GM12892 (cell line): Measurements from ENCODE around the gene CDK8.

ENCODE experiments used
- DNase-seq: peaks from one replicate; pipeline ENCODE4 v3.0.0; 2011; ENCODE audit not compliant: insufficient read length
- FAIRE-seq: peaks from 2 replicates; lab custom pipeline; 2011; peaks lifted over from hg19 to GRCh38; lab: Jason Lieb, UNC
- POLR2A ChIP-seq: IDR thresholded peaks from 2 replicates; pipeline ENCODE4 v1.6.1; 2011; ENCODE audit warnings: low read depth, low read length, control low read depth
- POLR2AphosphoS5 ChIP-seq: IDR thresholded peaks from 2 replicates; pipeline ENCODE4 v1.6.1; 2011; ENCODE audit warnings: low read depth, low read length, control low read depth
- TAF1 ChIP-seq: IDR thresholded peaks from 2 replicates; pipeline ENCODE4 v1.6.1; 2011; ENCODE audit warnings: low read depth, mild to moderate bottlenecking, control low read depth, low read length, borderline replicate concordance

The CDK8 gene

GRCh38 chr13:26324294-26324693 is 70.4 kb downstream of the CDK8 start:
- FAIRE-seq (no peak), DNase-seq (no peak)
- TF ChIP-seq POLR2A (no peak), TAF1 (no peak), POLR2AphosphoS5 (no peak)

GRCh38 chr13:26324867-26325266 is 70.9 kb downstream of the CDK8 start:
- FAIRE-seq (no peak), DNase-seq (no peak)

GRCh38 chr13:26325876-26326275 is 71.9 kb downstream of the CDK8 start:
- FAIRE-seq, result peak; percentile 60

More at GRCh38 chr13:26324867-26325266, 70.9 kb downstream of the CDK8 start:
- TF ChIP-seq POLR2AphosphoS5 (no peak), TAF1 (no peak), POLR2A (no peak)

GRCh38 chr13:26326562-26326961 is 72.6 kb downstream of the CDK8 start:
- TF ChIP-seq TAF1 (no peak), POLR2A (no peak), POLR2AphosphoS5 (no peak)
- FAIRE-seq (no peak), DNase-seq (no peak)

More at GRCh38 chr13:26325876-26326275, 71.9 kb downstream of the CDK8 start:
- no peak for TF ChIP-seq POLR2A
- TF ChIP-seq TAF1, result no peak
- TF ChIP-seq POLR2AphosphoS5, result no peak
- DNase-seq, result no peak

- DNase-seq, result no peak
- no peak for FAIRE-seq
- no peak for TF ChIP-seq POLR2A
- TF ChIP-seq TAF1, result no peak
- no peak for TF ChIP-seq POLR2AphosphoS5
Observed at GRCh38 chr13:26327940-26328725, 74.2 kb downstream of the CDK8 start.

- no peak for DNase-seq
- no peak for TF ChIP-seq POLR2A
- TF ChIP-seq POLR2AphosphoS5, result no peak
- TF ChIP-seq TAF1, result no peak
- no peak for FAIRE-seq
Observed at GRCh38 chr13:26335158-26335557, 81.2 kb downstream of the CDK8 start.

- no peak for FAIRE-seq
Observed at GRCh38 chr13:26340807-26341206, 86.9 kb downstream of the CDK8 start.

GRCh38 chr13:26342898-26343297 is 89.0 kb downstream of the CDK8 start:
- no peak for TF ChIP-seq POLR2A
- TF ChIP-seq POLR2AphosphoS5, result no peak
- DNase-seq, result no peak

More at GRCh38 chr13:26340807-26341206, 86.9 kb downstream of the CDK8 start:
- DNase-seq, result no peak
- TF ChIP-seq TAF1 (no peak), POLR2A (no peak), POLR2AphosphoS5 (no peak)

GRCh38 chr13:26343816-26344215 is 89.9 kb downstream of the CDK8 start:
- TF ChIP-seq POLR2AphosphoS5 (no peak), POLR2A (no peak), TAF1 (no peak)
- FAIRE-seq, result peak; percentile 66
- no peak for DNase-seq

More at GRCh38 chr13:26342898-26343297, 89.0 kb downstream of the CDK8 start:
- FAIRE-seq, result no peak

GRCh38 chr13:26344980-26345379 is 91.1 kb downstream of the CDK8 start:
- TF ChIP-seq TAF1, result no peak
- no peak for TF ChIP-seq POLR2AphosphoS5
- TF ChIP-seq POLR2A, result no peak
- no peak for FAIRE-seq
- DNase-seq, result no peak

- no peak for FAIRE-seq
- TF ChIP-seq TAF1 (no peak), POLR2AphosphoS5 (no peak), POLR2A (no peak)
- no peak for DNase-seq
Observed at GRCh38 chr13:26348966-26349365, 95.0 kb downstream of the CDK8 start.

GRCh38 chr13:26362261-26362660 is 108.3 kb downstream of the CDK8 start:
- TF ChIP-seq POLR2A (no peak), POLR2AphosphoS5 (no peak), TAF1 (no peak)
- no peak for FAIRE-seq
- no peak for DNase-seq

GRCh38 chr13:26370553-26370952 is 116.6 kb downstream of the CDK8 start:
- FAIRE-seq (no peak), DNase-seq (no peak)
- TF ChIP-seq POLR2A (no peak), TAF1 (no peak), POLR2AphosphoS5 (no peak)
